GM21528 (cell line): ENCODE results near the gene LY6G5B.
A peak's percentile ranks its signal among the peaks of the same experiment; 100 is the strongest.

Experiments used
- ATAC-seq: cut with Tn5 transposase; IDR thresholded peaks from one replicate; pipeline ENCODE4 v1.9.1; 2021; ENCODE audit warnings: mild to moderate bottlenecking, moderate library complexity; ENCODE audit not compliant: unreplicated experiment, low FRiP score

Gene LY6G5B

DNA sequence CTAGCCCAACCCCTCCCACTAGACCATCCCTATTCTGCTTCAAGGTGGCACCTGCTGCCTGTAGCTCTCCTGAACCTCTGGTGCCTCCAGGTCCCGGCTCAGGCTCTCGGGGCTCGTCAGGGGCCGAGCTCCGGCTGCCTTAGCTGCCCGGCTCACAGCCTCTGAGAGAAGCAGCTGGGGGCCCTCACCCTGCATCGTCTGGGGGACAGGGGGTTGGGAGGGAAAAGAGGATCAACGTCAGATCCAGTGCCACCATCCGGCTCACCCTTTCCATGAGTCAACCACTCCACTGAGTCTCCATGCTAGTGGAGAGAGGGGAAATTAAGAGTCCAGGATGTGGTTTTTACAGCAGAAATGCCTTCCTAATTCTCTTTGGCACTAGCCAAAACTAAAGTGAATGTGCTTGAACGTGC, 30.3 kb upstream of the LY6G5B start:
- no peak for ATAC-seq

- no peak for ATAC-seq
Observed at GRCh38 chr6:31640612-31641011, 29.2 kb upstream of the LY6G5B start.

- ATAC-seq = no peak
Observed at GRCh38 chr6:31641370-31641769, 28.4 kb upstream of the LY6G5B start.

- ATAC-seq = no peak
Observed at GRCh38 chr6:31642798-31643570, 26.8 kb upstream of the LY6G5B start.

DNA sequence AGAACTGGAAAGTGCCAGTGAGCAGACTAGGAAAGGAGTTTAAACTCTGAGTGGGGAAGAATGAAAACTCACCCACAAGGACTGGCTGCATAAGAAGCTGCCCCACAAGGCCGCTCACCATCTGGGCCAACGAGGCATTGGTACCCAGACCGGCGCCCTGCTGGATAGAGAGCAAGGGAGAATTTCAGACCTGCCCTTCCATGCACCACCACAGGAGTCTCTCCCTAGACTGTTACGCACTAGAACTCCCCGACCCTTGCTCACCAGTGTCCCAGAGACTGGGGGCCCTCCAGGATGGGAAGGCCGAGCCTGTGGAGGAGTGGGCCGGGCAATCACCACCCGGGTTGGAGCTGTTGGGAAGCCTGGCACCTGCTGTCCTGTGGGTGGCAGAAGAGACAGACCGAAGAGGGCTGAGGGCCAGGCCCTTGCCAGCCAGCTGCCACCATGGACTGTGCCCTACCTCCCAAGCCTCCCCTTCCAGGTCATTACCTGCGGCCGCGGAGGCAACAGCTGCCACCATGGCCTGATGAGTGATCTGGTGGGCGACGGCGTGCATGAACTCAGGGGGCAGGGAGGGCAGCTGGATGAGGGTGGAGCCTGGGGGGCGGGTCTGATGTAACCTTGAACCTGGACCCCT, 25.8 kb upstream of the LY6G5B start:
- no peak for ATAC-seq

DNA sequence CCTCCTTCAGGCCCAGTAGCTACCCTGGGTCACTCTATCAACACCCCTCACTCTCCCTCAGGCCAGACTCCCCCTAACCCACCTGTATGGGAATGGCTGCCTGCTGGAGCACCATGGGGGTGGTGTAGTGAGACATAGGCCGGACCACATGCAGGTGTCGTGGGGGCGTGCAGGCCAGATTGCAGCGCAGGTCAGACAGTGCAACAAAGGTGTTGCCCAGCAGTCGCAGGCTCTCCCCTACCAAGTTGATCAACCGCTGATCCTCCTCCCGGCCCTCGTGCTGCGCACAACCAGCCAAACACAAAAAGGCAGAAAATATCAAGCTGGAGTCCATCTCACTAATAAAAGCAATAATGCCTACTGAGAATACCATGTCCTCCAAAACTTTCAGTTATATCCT, 24.5 kb upstream of the LY6G5B start:
- ATAC-seq = no peak

DNA sequence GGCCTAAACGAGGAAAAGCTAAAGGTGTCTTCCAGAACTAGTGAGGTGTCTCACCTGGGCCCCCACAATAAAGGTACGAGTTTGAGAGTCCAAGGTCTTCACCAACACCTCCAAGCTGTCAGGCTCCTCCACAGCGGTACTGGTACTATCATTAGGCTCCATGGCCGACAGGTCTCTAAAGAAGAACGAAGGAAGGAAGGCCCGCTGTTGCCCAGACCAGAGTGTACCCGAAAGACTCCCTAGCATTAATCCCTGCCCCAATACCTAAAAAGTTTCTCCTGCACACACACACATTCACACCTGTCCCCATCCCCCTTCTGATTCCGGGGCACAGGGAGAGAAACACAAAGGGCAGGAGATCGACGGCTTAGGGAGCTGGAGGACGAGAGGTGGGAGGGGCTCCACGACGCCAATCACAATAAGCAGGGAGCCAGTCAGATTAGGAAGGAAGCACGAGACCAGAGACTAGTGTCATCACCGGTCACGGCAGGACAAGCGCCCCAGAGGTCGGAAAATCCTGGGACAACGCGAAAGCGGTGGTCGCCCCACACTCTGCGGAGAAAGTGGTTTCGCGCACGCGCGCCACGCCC, 18.1 kb upstream of the LY6G5B start:
- peak; percentile 30 for ATAC-seq

DNA sequence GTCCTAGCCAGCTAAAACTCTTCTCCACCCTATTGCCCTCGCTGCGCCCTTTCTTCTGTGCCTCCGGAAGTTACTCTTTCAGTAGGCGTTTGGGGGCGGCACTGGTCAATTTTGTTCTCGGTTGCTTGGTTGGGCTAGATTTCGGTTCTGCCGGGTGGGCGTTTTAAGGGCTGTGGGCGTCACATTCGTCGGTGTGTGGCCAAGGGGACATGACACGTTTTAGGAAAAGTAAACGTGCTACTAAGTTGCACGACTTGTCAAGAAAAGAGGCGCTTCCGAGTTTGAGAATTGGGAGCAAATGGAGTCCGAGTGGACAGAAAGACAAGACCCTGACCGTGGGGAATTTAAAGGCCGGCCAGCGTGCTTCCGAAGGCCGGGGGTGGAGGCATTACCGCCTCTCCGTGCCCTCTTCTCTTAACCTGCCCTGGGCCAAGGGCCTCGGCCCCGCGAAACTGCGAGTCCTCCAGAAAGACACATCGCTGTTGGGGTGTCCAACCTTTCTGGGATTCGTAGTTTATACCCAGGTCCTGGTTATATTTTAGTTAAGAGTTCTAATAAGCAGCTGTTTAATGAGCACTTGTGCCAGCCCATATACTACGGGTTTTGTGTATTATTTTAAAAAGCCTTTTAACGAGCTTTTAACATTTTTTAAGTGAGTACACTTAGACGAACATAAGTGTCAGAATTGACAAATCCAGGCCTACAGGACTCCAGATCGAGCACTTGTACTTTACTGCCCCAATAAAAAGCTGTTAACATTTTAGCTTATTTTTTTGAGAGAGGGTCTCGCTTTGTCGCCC, 16.7 kb upstream of the LY6G5B start:
- peak; percentile 49 for ATAC-seq

DNA sequence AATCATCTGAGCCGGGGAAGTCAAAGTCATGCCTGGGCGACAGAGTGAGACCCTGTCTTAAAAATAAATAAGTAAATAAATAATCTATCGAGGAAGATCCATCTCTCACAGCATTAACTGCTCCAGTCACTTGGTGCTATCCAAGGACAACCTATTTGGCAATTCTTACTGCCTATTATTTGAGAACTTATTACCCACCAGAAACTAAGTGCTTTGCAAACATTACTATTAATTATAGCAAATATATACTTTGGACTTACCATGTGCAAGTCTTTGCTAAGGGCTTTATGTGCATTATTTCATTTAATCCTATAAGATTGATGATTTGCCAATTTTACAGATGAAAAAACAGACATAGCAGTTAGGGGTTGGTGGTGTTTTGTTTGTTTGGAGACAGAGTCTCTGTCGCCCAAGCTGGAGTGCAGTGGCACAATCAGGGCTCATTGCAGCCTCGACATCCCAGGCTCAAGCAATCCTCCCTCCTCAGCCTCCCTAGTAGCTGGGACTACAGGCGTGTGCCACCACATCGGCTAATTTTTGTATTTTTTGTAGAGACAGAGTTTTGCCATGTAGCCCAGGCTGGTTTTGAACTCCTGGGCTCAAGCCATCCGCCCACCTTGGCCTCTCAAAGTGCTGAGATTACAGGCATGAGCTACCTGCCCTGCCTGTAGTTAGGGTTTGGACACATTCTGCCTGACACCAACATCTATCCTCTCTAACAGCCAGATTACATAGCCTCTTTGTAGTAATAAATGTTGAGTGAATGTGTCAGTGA, 15.0 kb upstream of the LY6G5B start:
- ATAC-seq = no peak

- no peak for ATAC-seq
Observed at GRCh38 chr6:31655349-31656237, 14.2 kb upstream of the LY6G5B start, which contains the start of gene APOM. Gene APOM, plus strand, starts transcription at chr6:31655894. Its CDS starts 73 bp downstream, at chr6:31655967.

DNA sequence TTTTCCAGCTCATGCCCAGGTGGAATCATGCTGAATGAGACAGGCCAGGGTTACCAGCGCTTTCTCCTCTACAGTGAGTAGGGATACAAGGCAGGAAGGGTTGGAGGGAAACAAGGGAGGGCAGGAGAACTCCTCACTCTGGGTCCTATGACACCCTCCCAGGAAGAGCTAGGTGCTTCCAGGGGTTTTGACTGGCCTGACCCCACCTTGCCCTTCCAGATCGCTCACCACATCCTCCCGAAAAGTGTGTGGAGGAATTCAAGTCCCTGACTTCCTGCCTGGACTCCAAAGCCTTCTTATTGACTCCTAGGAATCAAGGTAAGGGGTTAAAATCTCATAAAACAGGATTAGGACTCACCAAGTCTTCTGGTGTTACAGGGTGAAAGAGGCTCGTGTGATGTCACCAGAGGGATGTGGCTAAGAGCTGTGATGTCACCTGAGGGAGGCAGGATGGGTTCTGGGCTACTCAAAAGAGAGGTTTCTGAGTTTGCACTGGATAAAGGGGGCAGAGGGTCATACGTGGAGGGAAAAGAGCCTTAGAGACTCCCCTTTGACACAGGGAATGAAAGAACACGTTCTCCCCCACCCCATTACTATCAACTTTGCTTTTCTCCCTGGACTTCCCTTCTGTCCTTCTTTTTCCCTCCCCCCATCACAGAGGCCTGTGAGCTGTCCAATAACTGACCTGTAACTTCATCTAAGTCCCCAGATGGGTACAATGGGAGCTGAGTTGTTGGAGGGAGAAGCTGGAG, 12.2 kb upstream of the LY6G5B start:
- ATAC-seq = no peak

DNA sequence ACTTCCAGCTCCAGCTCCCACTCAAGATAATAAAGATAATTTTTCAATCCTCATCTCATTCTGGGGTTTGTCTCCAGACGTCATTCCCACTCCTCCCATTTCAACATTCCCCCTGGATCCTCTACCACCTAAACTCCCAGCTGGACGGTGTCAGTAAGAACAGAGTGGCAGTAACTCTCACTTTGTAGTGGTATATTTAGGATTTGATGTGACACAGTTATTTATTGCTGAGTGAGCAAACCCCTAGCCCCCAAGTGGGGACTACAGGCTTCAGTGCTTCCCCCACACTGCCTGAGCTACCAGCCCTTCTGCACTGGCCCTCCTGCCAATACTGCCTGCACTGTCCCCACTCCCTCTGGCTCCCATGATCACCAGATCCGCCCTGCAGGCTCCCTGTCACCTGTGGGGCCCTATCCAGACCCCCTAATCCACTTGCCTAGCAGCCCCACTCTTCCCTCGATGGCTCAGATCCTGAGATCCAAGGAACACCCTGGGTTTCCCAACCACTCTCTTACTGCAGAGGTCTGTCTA, 11.6 kb upstream of the LY6G5B start:
- no peak for ATAC-seq

- no peak for ATAC-seq
Observed at GRCh38 chr6:31658983-31659648, 10.7 kb upstream of the LY6G5B start.

DNA sequence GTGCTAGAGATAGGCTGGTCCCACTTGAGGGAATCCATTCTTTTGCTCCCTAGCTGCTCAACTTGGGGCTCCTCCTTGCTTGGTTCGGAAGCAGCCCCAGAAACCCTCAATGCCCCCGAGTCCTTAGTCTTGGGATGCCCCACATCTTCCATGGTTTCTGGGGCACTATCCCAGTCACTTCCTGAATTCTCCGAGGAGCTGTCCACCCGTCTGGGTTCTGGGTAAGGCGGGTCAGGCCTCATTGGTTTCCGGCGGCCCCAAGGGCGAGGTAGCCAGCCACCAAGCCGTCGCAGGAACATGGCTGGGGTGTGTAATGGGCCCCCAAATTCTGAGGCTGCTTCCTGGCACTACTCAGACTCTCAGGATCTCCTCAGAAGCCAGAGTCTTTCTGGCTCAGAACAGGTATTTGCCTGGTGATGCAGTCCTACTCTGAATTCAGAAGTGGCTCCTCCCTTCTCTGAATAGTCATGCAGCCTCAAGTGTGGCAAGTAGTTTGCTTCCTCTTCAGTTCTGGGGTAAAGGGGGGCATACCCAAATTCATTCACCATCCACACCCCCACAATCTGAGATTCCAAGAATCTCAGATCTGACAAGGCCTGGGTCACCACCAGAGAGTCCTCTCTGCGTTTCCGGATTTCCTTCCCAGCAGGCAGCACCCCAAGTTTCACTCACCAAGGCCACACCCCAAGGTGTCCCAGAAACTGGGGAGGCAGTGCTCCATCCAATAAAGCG, 10.0 kb upstream of the LY6G5B start:
- no peak for ATAC-seq

DNA sequence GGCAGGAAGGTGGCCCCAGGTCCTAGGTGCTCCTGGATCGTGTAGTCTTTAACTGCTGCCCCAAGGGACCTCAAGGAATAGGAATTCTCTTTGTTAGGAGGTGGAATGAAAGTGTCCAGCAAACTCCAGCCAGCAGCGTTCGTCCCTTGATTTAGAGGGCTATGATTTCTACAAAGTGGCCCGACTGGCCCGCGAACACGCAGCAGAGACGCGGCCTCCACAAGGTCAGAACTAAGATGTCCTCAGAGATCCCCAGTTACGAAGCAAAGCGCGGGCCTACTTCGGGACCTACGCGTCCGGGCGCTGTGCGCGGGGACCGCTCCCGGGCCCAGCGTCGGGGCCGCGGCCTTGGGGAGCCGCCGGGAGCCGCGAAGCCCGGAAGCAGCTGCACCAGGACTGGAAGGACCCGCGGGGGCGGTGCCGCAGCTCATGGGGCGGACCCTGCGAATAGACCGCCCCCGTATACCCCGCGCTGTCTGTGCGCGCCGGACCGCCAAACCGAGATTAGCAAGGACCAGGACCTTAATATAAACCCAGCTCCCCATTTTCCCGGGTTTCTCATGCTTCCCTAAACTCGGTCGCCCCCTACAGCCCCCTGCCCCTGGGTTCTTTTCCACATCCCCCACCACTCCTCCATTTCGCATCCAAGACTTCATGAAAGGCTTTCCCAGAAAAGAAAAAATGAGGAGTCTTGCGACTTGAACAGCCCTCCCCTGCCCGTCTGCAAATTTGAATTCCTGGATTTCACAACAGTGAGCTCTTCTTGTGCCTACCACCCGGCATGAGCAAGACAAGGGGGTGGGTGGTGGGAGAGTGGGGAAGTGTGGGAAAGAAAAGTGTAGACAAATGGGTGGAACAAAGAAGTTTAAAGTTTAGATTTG, 9.2 kb upstream of the LY6G5B start, which contains the start of gene C6orf47:
C6orf47 (minus strand) TSS at position 398 of the 881 bp plus-strand sequence. CDS start 831 bp downstream, outside the sequence.
- no peak for ATAC-seq
